SU-DHL-6 (cell line): ENCODE data around the gene FGD4.

Source experiments
- H2AFZ ChIP-seq: fragments of 200-600 bp; sonication (generic); 2 replicates; pipeline ENCODE4 v1.6.1; 2014; ENCODE audit warnings: low read depth, mild to moderate bottlenecking, moderate library complexity, mixed read lengths, antibody characterized with exemption, low read length; ENCODE audit not compliant: severe bottlenecking
- H3F3A ChIP-seq: fragments of 200-600 bp; shearing (Covaris generic); 2 replicates; pipeline ENCODE4 v1.6.0; 2016; ENCODE audit warnings: antibody characterized with exemption, mild to moderate bottlenecking; ENCODE audit not compliant: insufficient read depth
- H3K27ac ChIP-seq: fragments of 200-600 bp; sonication (generic); 2 replicates; pipeline ENCODE4 v1.5.1; 2016; ENCODE audit warnings: low read depth, mild to moderate bottlenecking, low read length, moderate library complexity, mixed read lengths
- H3K27me3 ChIP-seq: fragments of 200-600 bp; sonication (generic), shearing (Covaris generic); 2 replicates; pipeline ENCODE4 v1.6.0; 2014; ENCODE audit warnings: mild to moderate bottlenecking, low read length
- H3K36me3 ChIP-seq: fragments of 200-600 bp; sonication (generic); 2 replicates; pipeline ENCODE4 v1.6.1; 2014; ENCODE audit warnings: mild to moderate bottlenecking, low read length, mixed read lengths
- H3K4me2 ChIP-seq: fragments of 300-600, 200-600 bp; shearing (Covaris generic), sonication (generic); 2 replicates; pipeline ENCODE4 v1.6.0; 2014; ENCODE audit warnings: low read length, low read depth, mild to moderate bottlenecking; ENCODE audit not compliant: poor library complexity, severe bottlenecking
- H3K4me3 ChIP-seq: fragments of 200-600 bp; sonication (generic); 2 replicates; pipeline ENCODE4 v1.5.1; 2014; ENCODE audit warnings: antibody characterized with exemption, low read length, mild to moderate bottlenecking, mixed read lengths; ENCODE audit not compliant: insufficient read depth, poor library complexity, severe bottlenecking
- H3K79me2 ChIP-seq: fragments of 200-600 bp; sonication (generic); 2 replicates; pipeline ENCODE4 v1.6.1; 2014; ENCODE audit warnings: mild to moderate bottlenecking, low read length, moderate library complexity; ENCODE audit not compliant: insufficient read depth
- H3K9ac ChIP-seq: fragments of 200-600 bp; sonication (generic); 2 replicates; pipeline ENCODE4 v1.7.0; 2014; ENCODE audit warnings: mild to moderate bottlenecking, low read length
- H3K9me2 ChIP-seq: fragments of 200-600 bp; sonication (generic); replicated peaks from 2 replicates; pipeline ENCODE4 v1.6.1; 2014; ENCODE audit warnings: low read length; ENCODE audit not compliant: insufficient read depth
- H3K9me3 ChIP-seq: fragments of 200-600 bp; sonication (generic); 2 replicates; pipeline ENCODE4 v1.6.1; 2014; ENCODE audit warnings: low read length, mixed read lengths; ENCODE audit not compliant: insufficient read depth
- H4K20me1 ChIP-seq: fragments of 200-600 bp; sonication (generic); 2 replicates; pipeline ENCODE4 v1.6.1; 2014; ENCODE audit warnings: low read depth, mild to moderate bottlenecking, antibody characterized with exemption, low read length, moderate library complexity, mixed read lengths
- EZH2phosphoT487 ChIP-seq: fragments of 200-600 bp; sonication (generic), shearing (Covaris generic); conservative IDR thresholded peaks from 2 replicates; pipeline ENCODE4 v1.6.1; 2018; ENCODE audit warnings: mild to moderate bottlenecking, antibody characterized with exemption, low read length, moderate library complexity, mixed read lengths
- TF ChIP-seq, protein P1 (sequence below): fragments of 200-600 bp; sonication (generic); IDR thresholded peaks from one replicate; pipeline ENCODE4 v1.5.1; 2017; ENCODE audit warnings: antibody characterized with exemption, mild to moderate bottlenecking, low read length, moderate library complexity; ENCODE audit not compliant: insufficient read depth, poor library complexity, severe bottlenecking

The FGD4 gene

DNA sequence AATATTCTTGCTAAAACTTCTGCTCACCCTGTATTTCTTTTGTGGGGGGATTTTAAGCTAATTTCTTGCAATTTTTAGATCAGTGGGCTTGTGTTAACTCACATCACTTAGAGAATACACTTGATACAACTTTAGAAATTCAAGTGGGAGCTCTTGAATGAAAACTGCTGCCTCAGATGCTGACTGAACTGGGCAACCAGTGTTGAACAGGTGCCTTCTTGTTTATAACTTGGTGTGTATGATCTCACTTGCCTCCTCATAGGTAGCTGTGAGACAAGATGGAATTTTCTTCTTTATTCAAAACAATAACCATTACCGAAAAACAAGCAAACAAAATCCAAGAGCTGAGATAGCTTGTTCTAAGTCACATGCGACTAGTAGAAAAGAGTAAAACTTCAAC lies 63.5 kb downstream of the FGD4 start:
- H3F3A ChIP-seq: no peaks in the 10 kb centered on the region
- H3K9ac ChIP-seq: no peak overlapping the region
- H3K36me3 ChIP-seq: no peaks in the 10 kb centered on the region
- H4K20me1 ChIP-seq: no peaks in the 10 kb centered on the region
- no peaks in the 10 kb centered on the region for H3K9me3 ChIP-seq
- no peaks in the 10 kb centered on the region for H3K27me3 ChIP-seq
- H3K27ac ChIP-seq: no peak overlapping the region
- no peak overlapping the region for H3K4me3 ChIP-seq
- no peak overlapping the region for H3K4me2 ChIP-seq
- no peak overlapping the region for H2AFZ ChIP-seq
- TF ChIP-seq EZH2phosphoT487: no peak
- TF ChIP-seq, protein P1, sequence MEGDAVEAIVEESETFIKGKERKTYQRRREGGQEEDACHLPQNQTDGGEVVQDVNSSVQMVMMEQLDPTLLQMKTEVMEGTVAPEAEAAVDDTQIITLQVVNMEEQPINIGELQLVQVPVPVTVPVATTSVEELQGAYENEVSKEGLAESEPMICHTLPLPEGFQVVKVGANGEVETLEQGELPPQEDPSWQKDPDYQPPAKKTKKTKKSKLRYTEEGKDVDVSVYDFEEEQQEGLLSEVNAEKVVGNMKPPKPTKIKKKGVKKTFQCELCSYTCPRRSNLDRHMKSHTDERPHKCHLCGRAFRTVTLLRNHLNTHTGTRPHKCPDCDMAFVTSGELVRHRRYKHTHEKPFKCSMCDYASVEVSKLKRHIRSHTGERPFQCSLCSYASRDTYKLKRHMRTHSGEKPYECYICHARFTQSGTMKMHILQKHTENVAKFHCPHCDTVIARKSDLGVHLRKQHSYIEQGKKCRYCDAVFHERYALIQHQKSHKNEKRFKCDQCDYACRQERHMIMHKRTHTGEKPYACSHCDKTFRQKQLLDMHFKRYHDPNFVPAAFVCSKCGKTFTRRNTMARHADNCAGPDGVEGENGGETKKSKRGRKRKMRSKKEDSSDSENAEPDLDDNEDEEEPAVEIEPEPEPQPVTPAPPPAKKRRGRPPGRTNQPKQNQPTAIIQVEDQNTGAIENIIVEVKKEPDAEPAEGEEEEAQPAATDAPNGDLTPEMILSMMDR: no peak
- no peaks in the 10 kb centered on the region for H3K9me2 ChIP-seq
- no peaks in the 10 kb centered on the region for H3K79me2 ChIP-seq

DNA sequence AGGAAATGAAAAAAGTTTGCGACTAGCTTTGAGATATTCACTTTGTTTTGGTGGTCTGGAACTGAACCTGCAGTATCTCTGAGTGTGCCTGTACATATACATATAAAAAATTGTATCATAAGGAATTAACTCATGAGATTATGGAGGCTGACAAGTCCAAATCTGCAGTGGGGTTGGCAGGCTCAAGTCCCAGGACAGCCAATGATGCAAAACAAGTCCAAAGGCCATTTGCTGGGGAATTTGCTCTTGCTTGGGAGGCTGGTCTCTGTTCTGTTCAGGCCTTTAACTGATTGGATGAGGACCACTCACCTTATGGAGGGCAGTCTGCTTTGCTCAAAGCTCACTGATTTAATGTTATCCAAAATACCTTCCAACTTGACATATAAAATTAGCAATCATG lies 66.8 kb downstream of the FGD4 start:
- Histone ChIP-seq H3K4me2 (no peak overlapping the region), H3K36me3 (no peaks in the 10 kb centered on the region), H3K4me3 (no peak overlapping the region), H3K9me3 (no peaks in the 10 kb centered on the region), H3K9ac (no peak overlapping the region), H3K27me3 (no peaks in the 10 kb centered on the region), H4K20me1 (no peaks in the 10 kb centered on the region), H3F3A (0 out of 2 replicates have a peak, but pooled peaks cover 2% of the 10 kb centered on the region), H2AFZ (no peak overlapping the region), H3K79me2 (no peaks in the 10 kb centered on the region), H3K9me2 (no peaks in the 10 kb centered on the region), H3K27ac (no peak overlapping the region)
- TF ChIP-seq, protein P1: no peak
- no peak for TF ChIP-seq EZH2phosphoT487

DNA sequence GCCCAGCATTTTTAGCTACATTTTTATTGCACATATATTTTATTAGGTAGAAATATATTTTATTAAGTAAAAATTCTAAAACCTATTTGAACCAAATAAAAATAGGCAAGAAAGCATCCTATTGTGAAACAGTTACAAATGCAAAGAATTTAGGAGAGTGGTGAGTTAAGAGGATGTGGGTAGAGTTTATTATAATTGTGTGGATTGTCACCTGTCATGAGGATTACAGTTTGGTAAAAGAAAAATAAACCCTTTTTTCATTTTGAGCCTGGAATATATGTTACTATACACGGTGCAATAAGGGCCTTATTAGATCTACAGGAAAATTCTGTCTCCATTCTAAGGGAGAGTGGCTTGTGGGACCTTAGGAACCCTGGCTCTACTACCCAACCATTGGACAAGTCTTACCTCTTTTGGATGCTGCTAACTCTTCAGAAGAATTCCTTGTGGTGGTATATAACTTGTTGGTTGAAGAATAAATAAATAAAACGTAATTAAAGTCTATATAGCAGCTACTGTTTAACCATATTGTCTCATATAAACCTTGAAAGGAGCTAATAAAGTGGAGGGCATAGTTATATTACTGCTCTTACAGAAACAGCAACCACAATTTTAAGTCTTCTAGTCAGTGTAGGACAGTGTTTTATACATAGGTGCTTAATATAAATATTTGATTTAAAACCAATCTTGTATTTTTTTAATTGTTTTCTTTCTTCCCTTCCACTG lies 67.8 kb downstream of the FGD4 start:
- 0 out of 2 replicates have a peak, but pooled peaks cover 2% of the 10 kb centered on the region for H3F3A ChIP-seq
- H2AFZ ChIP-seq: no peak overlapping the region
- H3K79me2 ChIP-seq: no peaks in the 10 kb centered on the region
- TF ChIP-seq, protein P1: no peak
- TF ChIP-seq EZH2phosphoT487: no peak
- no peak overlapping the region for H3K9ac ChIP-seq
- H3K9me3 ChIP-seq: no peaks in the 10 kb centered on the region
- H3K4me2 ChIP-seq: no peak overlapping the region
- no peak overlapping the region for H3K27ac ChIP-seq
- no peak overlapping the region for H3K4me3 ChIP-seq
- no peaks in the 10 kb centered on the region for H3K9me2 ChIP-seq
- no peaks in the 10 kb centered on the region for H3K27me3 ChIP-seq
- H4K20me1 ChIP-seq: no peaks in the 10 kb centered on the region
- H3K36me3 ChIP-seq: no peaks in the 10 kb centered on the region
